A549 (cell line): ENCODE measurements around the gene ZFHX3. TPM values are rescaled to one million over a fixed set of nuclear protein-coding genes. Genes with fewer than 3 reads are reported as not detected.

Experiments
- ATAC-seq, 2 experiments: fragments of 200-7000 bp in 1 of 2; fragments of >200 bp in 1 of 2; cut with Nextera tagmentation in 1 of 2; cut with Tn5 transposase in 1 of 2; 3 replicates each; pipeline versions ENCODE4 v1.8.0 to v1.9.1; 2018 to 2020; ENCODE audit warnings: mild to moderate bottlenecking in 1 of 2, moderate library complexity in 1 of 2
- CTCF ChIA-PET: fragments of 300-600 bp; sonication (Branson Sonifier 250); formaldehyde crosslinking; extraction: SDS; loops from one replicate; lab custom pipeline; 2021; ENCODE audit warnings: antibody characterized with exemption, inconsistent platforms; lab: Yijun Ruan, JAX
- POLR2A ChIA-PET: fragments of 350-600 bp; formaldehyde crosslinking; extraction: SDS; loops from one replicate; lab custom pipeline; 2021; ENCODE audit warnings: antibody characterized with exemption, inconsistent platforms; lab: Yijun Ruan, JAX
- DNase-seq, 2 experiments: peaks; one replicate each; pipeline versions ENCODE4 v3.0.0 to v3.0.0-alpha.2; 2011 to 2016; ENCODE audit warnings: low read depth in 1 of 2, low spot score in 1 of 2
- FAIRE-seq: peaks from 2 replicates; lab custom pipeline; 2011; peaks lifted over from hg19 to GRCh38; lab: Jason Lieb, UNC
- H3K27ac ChIP-seq, 2 experiments: fragments of >200 bp; sonication (Bioruptor Twin); formaldehyde crosslinking; 3 replicates each; pipeline ENCODE4 v1.5.1; 2016 to 2017
- H3K4me1 ChIP-seq: fragments of >200 bp; sonication (Bioruptor Twin); formaldehyde crosslinking; 3 replicates; pipeline ENCODE4 v1.6.1; 2016
- H3K4me2 ChIP-seq: fragments of >200 bp; sonication (Bioruptor Twin); formaldehyde crosslinking; 3 replicates; pipeline ENCODE4 v1.6.1; 2016
- H3K4me3 ChIP-seq: fragments of >200 bp; sonication (Bioruptor Twin); formaldehyde crosslinking; 3 replicates; pipeline ENCODE4 v1.5.1; 2016
- H3K9me3 ChIP-seq: fragments of >200 bp; sonication (Bioruptor Twin); formaldehyde crosslinking; 3 replicates; pipeline ENCODE4 v1.6.1; 2016
- CHD2 ChIP-seq: fragments of 150-350 bp; IDR thresholded peaks from 2 replicates; pipeline ENCODE4 v1.6.1; 2014; ENCODE audit warnings: low read length; ENCODE audit not compliant: partially characterized antibody
- EHMT2 ChIP-seq: fragments of 200-600 bp; sonication (generic); IDR thresholded peaks from 2 replicates; pipeline ENCODE4 v1.6.1; 2016; ENCODE audit warnings: antibody characterized with exemption, low read depth, mild to moderate bottlenecking, moderate library complexity
- EP300 ChIP-seq, 2 experiments: fragments of >200 bp; sonication (Bioruptor Twin); formaldehyde crosslinking; IDR thresholded peaks; 2 replicates in 1 of 2; 3 replicates in 1 of 2; pipeline ENCODE4 v1.6.1; 2016 to 2017
- ESRRA ChIP-seq: fragments of 150-350 bp; IDR thresholded peaks from 2 replicates; pipeline ENCODE4 v1.6.1; 2014; ENCODE audit warnings: mild to moderate bottlenecking, low read length, borderline replicate concordance
- FOSL2 ChIP-seq, 2 experiments: fragments of 450-650 bp in 1 of 2; fragments of >200 bp in 1 of 2; sonication (Bioruptor Twin) in 1 of 2; formaldehyde crosslinking; IDR thresholded peaks; 2 replicates each; pipeline versions ENCODE4 v1.5.0 to v1.6.1; 2016 to 2020; ENCODE audit warnings: mild to moderate bottlenecking in 1 of 2, moderate library complexity in 1 of 2
- HOXB5 ChIP-seq: fragments of 250-450 bp; sonication (Bioruptor Pico); IDR thresholded peaks from 2 replicates; pipeline ENCODE4 v1.5.0; 2020; ENCODE audit warnings: mild to moderate bottlenecking, moderate library complexity
- JUN ChIP-seq, 2 experiments: fragments of >200 bp; sonication (Bioruptor Twin); formaldehyde crosslinking; IDR thresholded peaks; 2 replicates in 1 of 2; 3 replicates in 1 of 2; pipeline ENCODE4 v1.6.1; 2016 to 2017
- JUNB ChIP-seq: fragments of >200 bp; sonication (Bioruptor Twin); formaldehyde crosslinking; IDR thresholded peaks from 2 replicates; pipeline ENCODE4 v1.6.1; 2016
- NR3C1 ChIP-seq: fragments of >200 bp; sonication (Bioruptor Twin); formaldehyde crosslinking; IDR thresholded peaks from 3 replicates; pipeline ENCODE4 v1.6.1; 2017
- PHF8 ChIP-seq: fragments of 200-600 bp; sonication (generic); IDR thresholded peaks from 2 replicates; pipeline ENCODE4 v1.6.1; 2016; ENCODE audit warnings: low read depth, mild to moderate bottlenecking, antibody characterized with exemption, moderate library complexity, borderline replicate concordance
- RCOR1 ChIP-seq: fragments of 150-350 bp; IDR thresholded peaks from 2 replicates; pipeline ENCODE4 v1.6.1; 2014; ENCODE audit warnings: antibody characterized with exemption, low read length, low read depth
- ZC3H11A ChIP-seq: fragments of 450-650 bp; IDR thresholded peaks from 2 replicates; pipeline ENCODE4 v1.6.1; 2014; ENCODE audit warnings: antibody characterized with exemption, mild to moderate bottlenecking
- WGBS: methylation state at CpG from one replicate; pipeline ENCODE4 v1.1.6; 2017; ENCODE audit errors: missing lambda C conversion rate; 5-methylcytosine and 5-hydroxymethylcytosine counted together
- polyA plus RNA-seq, 4 experiments: library from polyadenylated mRNA; depleted of rRNA in 3 of 4; stranded (reverse); fragments of >200 nt; fragmentation: RNase III in 1 of 4; extraction: RNeasy Plus Mini Kit Qiagen cat#74134 plus additional on column Dnase treatment in 1 of 4; gene quantifications; 2 replicates in 3 of 4; 3 replicates in 1 of 4; pipeline ENCODE4 v1.2.3, GENCODE V29; 2011 to 2017
- TF ChIP-seq, protein P1 (sequence below): fragments of 450-650 bp; IDR thresholded peaks from 2 replicates; pipeline ENCODE4 v1.6.1; 2014; ENCODE audit warnings: antibody characterized with exemption
- TF ChIP-seq, protein P2 (sequence below): fragments of >200 bp; sonication (Bioruptor Twin); formaldehyde crosslinking; IDR thresholded peaks from 3 replicates; pipeline ENCODE4 v1.5.1; 2016
- TF ChIP-seq, protein P3 (sequence below): IDR thresholded peaks from 2 replicates; pipeline ENCODE4 v1.6.1; 2012
- TF ChIP-seq, protein P4 (sequence below): fragments of >200 bp; sonication (Bioruptor Twin); formaldehyde crosslinking; IDR thresholded peaks from 3 replicates; pipeline ENCODE4 v1.6.1; 2016
- TF ChIP-seq, protein P5 (sequence below): fragments of 250-450 bp; sonication (Bioruptor Pico); IDR thresholded peaks from 2 replicates; pipeline ENCODE4 v1.5.0; 2021; ENCODE audit warnings: mild to moderate bottlenecking, moderate library complexity, borderline replicate concordance
- TF ChIP-seq, protein P6 (sequence below): IDR thresholded peaks from 2 replicates; pipeline ENCODE4 v1.6.1; 2012; ENCODE audit warnings: low read depth, borderline replicate concordance

Gene ZFHX3
- polyA plus RNA-seq, 2 of the 4 experiments (the other 2 are of a cell fraction), result 3.9 to 6.5 TPM

DNA sequence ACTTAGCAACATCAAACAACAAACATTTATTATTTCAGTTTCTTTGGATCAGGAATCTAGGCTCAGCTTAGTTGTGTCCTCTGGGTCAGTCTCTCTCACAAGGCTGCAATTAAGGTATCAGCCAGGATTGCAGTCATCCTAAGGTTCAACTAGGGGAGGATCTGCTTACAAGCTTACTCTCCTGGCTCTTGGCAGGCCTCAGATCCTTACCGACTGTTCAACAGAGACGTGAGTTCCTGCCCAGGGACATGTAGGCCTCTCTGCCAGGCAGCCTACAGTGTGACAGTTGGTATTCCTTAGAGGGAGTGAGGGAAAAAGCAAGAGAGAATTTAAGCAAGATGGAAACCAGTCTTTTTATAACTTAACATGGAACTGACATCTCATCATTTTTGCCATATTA is 294.0 kb downstream of the ZFHX3 start (continued):
- TF ChIP-seq, protein P1, sequence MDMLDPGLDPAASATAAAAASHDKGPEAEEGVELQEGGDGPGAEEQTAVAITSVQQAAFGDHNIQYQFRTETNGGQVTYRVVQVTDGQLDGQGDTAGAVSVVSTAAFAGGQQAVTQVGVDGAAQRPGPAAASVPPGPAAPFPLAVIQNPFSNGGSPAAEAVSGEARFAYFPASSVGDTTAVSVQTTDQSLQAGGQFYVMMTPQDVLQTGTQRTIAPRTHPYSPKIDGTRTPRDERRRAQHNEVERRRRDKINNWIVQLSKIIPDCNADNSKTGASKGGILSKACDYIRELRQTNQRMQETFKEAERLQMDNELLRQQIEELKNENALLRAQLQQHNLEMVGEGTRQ, result no peak
- TF ChIP-seq, protein P2, sequence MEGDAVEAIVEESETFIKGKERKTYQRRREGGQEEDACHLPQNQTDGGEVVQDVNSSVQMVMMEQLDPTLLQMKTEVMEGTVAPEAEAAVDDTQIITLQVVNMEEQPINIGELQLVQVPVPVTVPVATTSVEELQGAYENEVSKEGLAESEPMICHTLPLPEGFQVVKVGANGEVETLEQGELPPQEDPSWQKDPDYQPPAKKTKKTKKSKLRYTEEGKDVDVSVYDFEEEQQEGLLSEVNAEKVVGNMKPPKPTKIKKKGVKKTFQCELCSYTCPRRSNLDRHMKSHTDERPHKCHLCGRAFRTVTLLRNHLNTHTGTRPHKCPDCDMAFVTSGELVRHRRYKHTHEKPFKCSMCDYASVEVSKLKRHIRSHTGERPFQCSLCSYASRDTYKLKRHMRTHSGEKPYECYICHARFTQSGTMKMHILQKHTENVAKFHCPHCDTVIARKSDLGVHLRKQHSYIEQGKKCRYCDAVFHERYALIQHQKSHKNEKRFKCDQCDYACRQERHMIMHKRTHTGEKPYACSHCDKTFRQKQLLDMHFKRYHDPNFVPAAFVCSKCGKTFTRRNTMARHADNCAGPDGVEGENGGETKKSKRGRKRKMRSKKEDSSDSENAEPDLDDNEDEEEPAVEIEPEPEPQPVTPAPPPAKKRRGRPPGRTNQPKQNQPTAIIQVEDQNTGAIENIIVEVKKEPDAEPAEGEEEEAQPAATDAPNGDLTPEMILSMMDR, result no peak

DNA sequence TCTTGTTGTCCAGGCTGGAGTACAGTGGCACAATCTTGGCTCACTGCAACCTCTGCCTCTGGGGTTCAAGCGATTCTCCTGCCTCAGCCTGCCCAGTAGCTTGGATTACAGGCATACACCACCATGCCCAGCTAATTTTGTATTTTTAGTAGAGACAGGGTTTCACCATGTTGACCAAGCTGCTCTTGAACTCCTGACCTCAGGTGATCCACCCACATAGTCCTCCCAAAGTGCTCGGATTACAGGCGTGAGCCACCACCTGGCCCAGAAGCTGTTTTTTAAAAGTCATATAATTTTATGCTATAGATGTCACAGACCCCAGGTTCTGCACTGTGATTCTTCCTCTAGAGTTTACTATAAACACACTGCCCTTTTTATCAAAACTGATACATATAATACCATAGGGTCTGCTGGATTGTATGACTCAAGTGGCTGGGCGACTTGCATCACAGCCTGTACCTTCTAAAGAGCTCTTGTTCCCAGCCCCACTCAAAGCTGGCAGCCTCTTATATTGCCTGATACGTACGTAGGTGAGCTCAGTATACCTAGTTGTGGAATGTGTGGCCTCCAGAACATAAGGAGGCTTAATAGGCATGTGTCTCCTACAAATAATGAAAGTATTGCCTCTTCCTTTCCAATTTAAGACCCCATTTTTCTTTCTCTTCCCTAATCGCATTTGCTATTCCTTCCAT is 295.8 kb downstream of the ZFHX3 start:
- TF ChIP-seq HOXB5, result no peak
- TF ChIP-seq, protein P3, sequence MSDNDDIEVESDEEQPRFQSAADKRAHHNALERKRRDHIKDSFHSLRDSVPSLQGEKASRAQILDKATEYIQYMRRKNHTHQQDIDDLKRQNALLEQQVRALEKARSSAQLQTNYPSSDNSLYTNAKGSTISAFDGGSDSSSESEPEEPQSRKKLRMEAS, result no peak
- ATAC-seq (no peak), FAIRE-seq (no peak), DNase-seq (no peak)
- CTCF ChIA-PET, result no interaction called here
- H3K9me3 ChIP-seq, result no peaks in the 10 kb centered on the region
- POLR2A ChIA-PET, result no interaction called here
- no peak overlapping the region for H3K27ac ChIP-seq
- no peak overlapping the region for H3K4me3 ChIP-seq
- WGBS, result 89% methylated on average over 7 of the region's 7 CpGs
- H3K4me2 ChIP-seq, result no peak overlapping the region
- no peaks in the 10 kb centered on the region for H3K4me1 ChIP-seq

DNA sequence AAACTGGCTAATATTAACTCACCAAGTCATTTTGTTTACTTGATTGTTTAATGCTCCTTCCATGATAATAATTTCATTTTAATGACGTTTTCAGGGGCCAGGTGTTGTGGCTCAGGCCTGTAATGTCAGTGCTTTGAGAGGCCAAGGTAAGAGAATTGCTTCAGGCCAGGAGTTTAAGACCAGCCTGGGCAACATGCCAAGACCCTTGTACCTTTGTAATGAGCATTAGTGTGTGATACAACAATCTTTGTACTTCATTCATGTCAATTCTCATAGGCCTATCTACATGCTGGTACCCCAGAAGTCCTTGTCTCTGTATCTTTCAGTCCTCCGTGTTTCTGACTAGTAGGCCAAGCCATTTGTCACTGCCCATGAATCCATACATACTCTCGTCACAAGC is 296.9 kb downstream of the ZFHX3 start:
- Histone ChIP-seq H3K4me2 (no peak overlapping the region), H3K9me3 (no peaks in the 10 kb centered on the region), H3K27ac (no peak overlapping the region), H3K4me3 (no peak overlapping the region), H3K4me1 (no peaks in the 10 kb centered on the region)
- ChIA-PET POLR2A (no interaction called here), CTCF (no interaction called here)
- no peak for FAIRE-seq
- 63% methylated on average over 3 of the region's 3 CpGs for WGBS
- no peak for TF ChIP-seq EP300 (IDR thresholded peaks at IDR 0.05)
- no peak for TF ChIP-seq CHD2
- no peak for TF ChIP-seq EHMT2
- no peak for TF ChIP-seq JUNB
- TF ChIP-seq RCOR1, result no peak
- TF ChIP-seq, protein P1, result no peak
- TF ChIP-seq, protein P3, result no peak
- TF ChIP-seq NR3C1, result no peak
- TF ChIP-seq PHF8, result no peak
- TF ChIP-seq, protein P4, sequence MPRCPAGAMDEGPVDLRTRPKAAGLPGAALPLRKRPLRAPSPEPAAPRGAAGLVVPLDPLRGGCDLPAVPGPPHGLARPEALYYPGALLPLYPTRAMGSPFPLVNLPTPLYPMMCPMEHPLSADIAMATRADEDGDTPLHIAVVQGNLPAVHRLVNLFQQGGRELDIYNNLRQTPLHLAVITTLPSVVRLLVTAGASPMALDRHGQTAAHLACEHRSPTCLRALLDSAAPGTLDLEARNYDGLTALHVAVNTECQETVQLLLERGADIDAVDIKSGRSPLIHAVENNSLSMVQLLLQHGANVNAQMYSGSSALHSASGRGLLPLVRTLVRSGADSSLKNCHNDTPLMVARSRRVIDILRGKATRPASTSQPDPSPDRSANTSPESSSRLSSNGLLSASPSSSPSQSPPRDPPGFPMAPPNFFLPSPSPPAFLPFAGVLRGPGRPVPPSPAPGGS, result no peak
- TF ChIP-seq, protein P5, sequence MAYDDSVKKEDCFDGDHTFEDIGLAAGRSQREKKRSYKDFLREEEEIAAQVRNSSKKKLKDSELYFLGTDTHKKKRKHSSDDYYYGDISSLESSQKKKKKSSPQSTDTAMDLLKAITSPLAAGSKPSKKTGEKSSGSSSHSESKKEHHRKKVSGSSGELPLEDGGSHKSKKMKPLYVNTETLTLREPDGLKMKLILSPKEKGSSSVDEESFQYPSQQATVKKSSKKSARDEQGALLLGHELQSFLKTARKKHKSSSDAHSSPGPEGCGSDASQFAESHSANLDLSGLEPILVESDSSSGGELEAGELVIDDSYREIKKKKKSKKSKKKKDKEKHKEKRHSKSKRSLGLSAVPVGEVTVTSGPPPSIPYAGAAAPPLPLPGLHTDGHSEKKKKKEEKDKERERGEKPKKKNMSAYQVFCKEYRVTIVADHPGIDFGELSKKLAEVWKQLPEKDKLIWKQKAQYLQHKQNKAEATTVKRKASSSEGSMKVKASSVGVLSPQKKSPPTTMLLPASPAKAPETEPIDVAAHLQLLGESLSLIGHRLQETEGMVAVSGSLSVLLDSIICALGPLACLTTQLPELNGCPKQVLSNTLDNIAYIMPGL (CRISPR knock-in tag), result no peak
- TF ChIP-seq HOXB5, result no peak
- no peak for TF ChIP-seq ESRRA
- TF ChIP-seq, protein P6, sequence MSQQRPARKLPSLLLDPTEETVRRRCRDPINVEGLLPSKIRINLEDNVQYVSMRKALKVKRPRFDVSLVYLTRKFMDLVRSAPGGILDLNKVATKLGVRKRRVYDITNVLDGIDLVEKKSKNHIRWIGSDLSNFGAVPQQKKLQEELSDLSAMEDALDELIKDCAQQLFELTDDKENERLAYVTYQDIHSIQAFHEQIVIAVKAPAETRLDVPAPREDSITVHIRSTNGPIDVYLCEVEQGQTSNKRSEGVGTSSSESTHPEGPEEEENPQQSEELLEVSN, result no peak
- TF ChIP-seq JUN (IDR thresholded peaks at IDR 0.05), result no peak
- TF ChIP-seq ZC3H11A, result no peak
- TF ChIP-seq FOSL2 (IDR thresholded peaks at IDR 0.05), result no peak
- TF ChIP-seq FOSL2 (CRISPR knock-in tag; IDR thresholded peaks at IDR 0.05), result no peak
- no peak for DNase-seq
- no peak for ATAC-seq
